GM10248 (cell line): ENCODE measurements around the gene PHF21A.
A peak's percentile ranks its signal among the peaks of the same experiment; 100 is the strongest.

Experiments
- CTCF ChIA-PET: fragments of 300-600 bp; sonication (Branson Sonifier 250); formaldehyde crosslinking; extraction: SDS; loops from one replicate; lab custom pipeline; 2021; ENCODE audit warnings: antibody characterized with exemption; lab: Yijun Ruan, JAX
- POLR2A ChIA-PET: fragments of 350-650 bp; sonication (Branson Sonifier 250); formaldehyde crosslinking; extraction: SDS; loops from one replicate; lab custom pipeline; 2020; ENCODE audit warnings: antibody characterized with exemption; lab: Yijun Ruan, JAX
- DNase-seq: peaks from one replicate; pipeline ENCODE4 v3.0.0; 2012; ENCODE audit errors: extremely low spot score
- TF ChIP-seq, protein P1 (sequence below): IDR thresholded peaks from 2 replicates; pipeline ENCODE4 v1.5.1; 2012; ENCODE audit warnings: mild to moderate bottlenecking, low read depth; ENCODE audit errors: extremely low read depth, missing control alignments, control extremely low read depth

Gene PHF21A

DNA sequence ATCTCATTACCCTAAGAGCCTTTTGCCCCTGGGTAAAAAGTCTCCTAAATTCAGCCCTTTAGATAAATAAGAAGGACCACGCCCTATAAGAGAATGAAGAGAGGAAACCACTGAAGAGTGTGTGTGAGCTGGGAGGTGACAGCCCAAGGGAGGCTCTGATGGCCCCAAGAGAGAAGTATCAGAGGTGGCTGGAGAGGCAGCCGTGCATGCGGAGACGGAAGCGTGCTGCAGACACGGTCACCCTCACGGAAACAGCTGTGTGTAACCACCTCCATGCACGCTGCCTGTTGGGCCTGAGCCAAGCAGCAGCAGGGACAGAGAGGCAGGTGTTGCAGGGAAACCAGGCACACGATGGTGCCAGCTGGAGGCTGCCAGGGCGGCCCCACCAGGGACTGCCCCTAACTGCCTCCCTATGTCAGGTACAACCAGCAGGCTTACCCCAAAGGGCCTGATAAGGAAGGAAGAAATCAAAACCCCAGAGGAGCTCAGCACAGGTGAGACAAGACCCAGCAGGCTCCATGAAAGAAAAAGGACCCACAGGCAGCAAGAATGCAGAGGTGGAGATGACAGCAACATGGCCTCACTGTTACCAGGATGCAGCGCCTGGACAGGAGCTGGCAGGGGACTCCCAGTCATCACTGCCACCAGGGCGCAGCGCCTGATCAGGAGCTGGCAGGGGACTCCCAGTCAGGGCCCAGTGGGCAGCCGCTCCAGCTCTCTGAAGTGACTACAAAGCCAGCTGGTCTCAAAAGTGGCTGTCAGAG is 191.0 kb downstream of the PHF21A start:
- TF ChIP-seq, protein P1, sequence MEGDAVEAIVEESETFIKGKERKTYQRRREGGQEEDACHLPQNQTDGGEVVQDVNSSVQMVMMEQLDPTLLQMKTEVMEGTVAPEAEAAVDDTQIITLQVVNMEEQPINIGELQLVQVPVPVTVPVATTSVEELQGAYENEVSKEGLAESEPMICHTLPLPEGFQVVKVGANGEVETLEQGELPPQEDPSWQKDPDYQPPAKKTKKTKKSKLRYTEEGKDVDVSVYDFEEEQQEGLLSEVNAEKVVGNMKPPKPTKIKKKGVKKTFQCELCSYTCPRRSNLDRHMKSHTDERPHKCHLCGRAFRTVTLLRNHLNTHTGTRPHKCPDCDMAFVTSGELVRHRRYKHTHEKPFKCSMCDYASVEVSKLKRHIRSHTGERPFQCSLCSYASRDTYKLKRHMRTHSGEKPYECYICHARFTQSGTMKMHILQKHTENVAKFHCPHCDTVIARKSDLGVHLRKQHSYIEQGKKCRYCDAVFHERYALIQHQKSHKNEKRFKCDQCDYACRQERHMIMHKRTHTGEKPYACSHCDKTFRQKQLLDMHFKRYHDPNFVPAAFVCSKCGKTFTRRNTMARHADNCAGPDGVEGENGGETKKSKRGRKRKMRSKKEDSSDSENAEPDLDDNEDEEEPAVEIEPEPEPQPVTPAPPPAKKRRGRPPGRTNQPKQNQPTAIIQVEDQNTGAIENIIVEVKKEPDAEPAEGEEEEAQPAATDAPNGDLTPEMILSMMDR: no peak
- POLR2A ChIA-PET: no interaction called here
- CTCF ChIA-PET: interaction anchor here (0.8 to 4.3 kb wide), 7 partner anchors 9 to 175 kb away, joined by 3 to 21 read pairs (median 3); no protein-coding TSS in a partner anchor
- DNase-seq: peak; percentile 91

DNA sequence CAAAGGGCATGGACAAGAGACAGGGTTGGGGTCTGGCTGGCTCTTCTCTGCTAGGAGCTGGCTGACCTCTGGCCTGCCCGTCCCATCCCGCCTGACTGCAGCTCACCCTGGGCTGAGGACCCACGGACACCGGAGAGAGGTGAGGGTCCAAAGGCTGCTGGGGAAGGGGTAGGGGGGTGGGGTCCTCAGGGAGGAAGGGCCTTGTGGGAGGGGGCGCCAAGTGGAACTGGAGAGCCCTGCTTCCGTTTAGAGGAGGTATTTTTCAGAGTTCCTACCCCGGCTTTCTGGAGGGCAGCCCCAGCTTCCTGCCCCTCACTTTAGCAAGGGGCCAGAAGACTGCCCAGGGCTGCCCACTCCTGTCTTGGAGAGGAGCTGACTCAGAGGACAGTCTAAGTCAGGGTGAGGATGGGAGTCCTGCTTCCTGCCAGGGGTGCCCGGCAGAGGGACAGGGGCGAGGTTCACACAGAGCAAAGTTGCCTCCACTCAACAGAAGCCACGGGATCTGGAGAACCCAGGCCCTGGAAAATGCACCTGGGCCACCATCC is 191.7 kb downstream of the PHF21A start:
- TF ChIP-seq, protein P1: no peak
- DNase-seq: no peak
- ChIA-PET CTCF (interaction anchor here (1.0 to 4.3 kb wide), 5 partner anchors 8 to 175 kb away, joined by 3 to 21 read pairs (median 6); no protein-coding TSS in a partner anchor), POLR2A (no interaction called here)

DNA sequence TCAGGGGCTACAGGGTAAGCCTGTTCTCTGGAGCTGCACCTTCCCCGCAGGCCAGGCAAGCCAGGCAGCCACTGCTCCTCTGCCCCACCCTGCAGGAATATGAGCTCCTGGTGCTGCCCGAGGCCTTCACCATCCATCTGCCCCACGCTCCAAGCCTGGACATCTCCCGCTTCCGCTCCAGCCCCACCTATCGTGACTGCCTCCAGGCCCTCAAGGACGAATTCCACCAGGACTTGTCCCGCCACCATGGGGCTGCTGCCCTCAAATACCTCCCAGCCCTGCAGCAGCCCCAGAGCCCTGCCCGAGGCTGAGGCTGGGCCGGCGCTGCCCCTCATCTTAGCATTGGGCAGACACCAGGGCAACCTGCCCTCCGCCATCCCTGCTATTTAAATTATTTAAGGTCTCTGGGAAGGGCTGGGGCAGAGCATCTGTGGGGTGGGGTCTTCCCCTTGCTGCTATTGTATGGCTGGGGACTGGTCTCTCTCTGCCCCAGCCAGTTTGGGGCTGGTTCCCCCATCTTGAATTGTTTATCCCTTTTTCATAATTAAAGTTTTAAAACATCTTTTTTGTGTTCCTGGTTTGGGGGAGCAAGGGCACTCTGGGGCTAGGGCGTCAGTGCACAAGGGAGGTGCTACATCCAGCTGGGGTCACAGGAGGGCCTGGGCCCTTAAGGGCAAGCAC is 192.6 kb downstream of the PHF21A start:
- no peak for DNase-seq
- CTCF ChIA-PET: interaction anchor here (4.3 kb wide), 1 partner anchor 36 kb away, joined by 21 read pairs; no protein-coding TSS in a partner anchor
- POLR2A ChIA-PET: no interaction called here
- TF ChIP-seq, protein P1: no peak

DNA sequence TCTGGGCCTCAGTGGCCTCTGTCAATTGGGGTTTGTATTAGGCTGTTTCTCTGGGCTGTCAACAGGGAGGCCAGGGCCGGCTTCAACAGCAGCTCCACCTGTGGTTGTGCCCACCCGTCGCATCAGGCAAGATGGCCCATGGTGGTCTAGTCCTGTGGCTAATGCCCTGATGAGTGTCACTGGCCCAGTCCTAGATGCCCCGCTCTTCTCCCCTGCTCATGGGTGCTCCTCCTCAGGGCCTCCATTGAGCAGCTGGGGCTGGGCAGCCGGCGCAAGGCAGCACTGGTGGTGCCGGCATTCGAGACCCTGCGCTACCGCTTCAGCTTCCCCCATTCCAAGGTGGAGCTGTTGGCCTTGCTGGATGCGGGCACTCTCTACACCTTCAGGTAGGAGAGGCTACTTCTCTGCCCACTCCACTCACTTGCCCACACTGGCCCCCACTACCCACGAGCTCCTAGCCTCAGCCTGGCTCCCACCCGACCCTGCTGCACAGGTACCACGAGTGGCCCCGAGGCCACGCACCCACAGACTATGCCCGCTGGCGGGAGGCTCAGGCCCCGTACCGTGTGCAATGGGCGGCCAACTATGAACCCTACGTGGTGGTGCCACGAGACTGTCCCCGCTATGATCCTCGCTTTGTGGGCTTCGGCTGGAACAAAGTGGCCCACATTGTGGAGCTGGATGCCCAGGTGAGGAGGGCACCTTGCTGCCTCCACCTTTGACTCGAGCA is 193.4 kb downstream of the PHF21A start:
- TF ChIP-seq, protein P1: no peak
- DNase-seq: no peak
- ChIA-PET POLR2A (no interaction called here), CTCF (interaction anchor here (1.4 to 4.3 kb wide), 3 partner anchors 36 to 312 kb away, joined by 3 to 21 read pairs (median 7); no protein-coding TSS in a partner anchor)

DNA sequence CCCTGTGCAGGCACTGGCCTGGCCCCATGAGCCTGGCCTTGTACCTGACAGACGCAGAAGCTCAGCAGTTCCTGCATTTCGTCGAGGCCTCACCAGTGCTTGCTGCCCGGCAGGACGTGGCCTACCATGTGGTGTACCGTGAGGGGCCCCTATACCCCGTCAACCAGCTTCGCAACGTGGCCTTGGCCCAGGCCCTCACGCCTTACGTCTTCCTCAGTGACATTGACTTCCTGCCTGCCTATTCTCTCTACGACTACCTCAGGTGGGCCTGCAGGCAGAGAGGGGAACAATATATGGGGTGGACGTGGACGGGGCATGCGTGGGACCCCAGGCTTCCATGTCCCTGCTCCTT is 193.9 kb downstream of the PHF21A start:
- CTCF ChIA-PET: interaction anchor here (0.7 to 2.2 kb wide), 3 partner anchors 38 to 312 kb away, joined by 3 to 7 read pairs (median 3); no protein-coding TSS in a partner anchor
- TF ChIP-seq, protein P1: no peak
- POLR2A ChIA-PET: no interaction called here
- DNase-seq: no peak
